Measurements from ENCODE around the gene MT1A.

Gene MT1A

GRCh38 chr16:56632156-56632847 is 6.2 kb upstream of the MT1A start, which contains the start of gene MT1M:
Gene MT1M (plus strand): TSS chr16:56632659. CDS start chr16:56632732, 73 bp downstream.
- DNase-seq: peak; percentile 24

GRCh38 chr16:56632848-56633365 is 5.6 kb upstream of the MT1A start:
- DNase-seq: no peak

GRCh38 chr16:56633535-56633934 is 4.9 kb upstream of the MT1A start:
- no peak for DNase-seq

GRCh38 chr16:56634715-56635440 is 3.6 kb upstream of the MT1A start:
- DNase-seq: no peak

GRCh38 chr16:56635441-56635967 is 3.0 kb upstream of the MT1A start:
- DNase-seq: no peak

GRCh38 chr16:56636616-56637413 is 1.7 kb upstream of the MT1A start:
- no peak for DNase-seq

- DNase-seq: no peak
Measured at GRCh38 chr16:56639045-56639444, 579 bp downstream of the MT1A start.

- DNase-seq: no peak
Measured at GRCh38 chr16:56640076-56640475, 1.6 kb downstream of the MT1A start.

GRCh38 chr16:56641166-56641565 is 2.7 kb downstream of the MT1A start:
- no peak for DNase-seq

GRCh38 chr16:56643080-56643778 is 4.8 kb downstream of the MT1A start:
- peak; percentile 27 for DNase-seq

- no peak for DNase-seq
Measured at GRCh38 chr16:56643833-56644232, 5.4 kb downstream of the MT1A start.

- DNase-seq: no peak
Measured at GRCh38 chr16:56645311-56645710, 6.8 kb downstream of the MT1A start.

GRCh38 chr16:56645838-56646237 is 7.4 kb downstream of the MT1A start:
- DNase-seq: no peak

GRCh38 chr16:56647641-56648431 is 9.4 kb downstream of the MT1A start:
- DNase-seq: no peak

- no peak for DNase-seq
Measured at GRCh38 chr16:56649271-56649670, 10.8 kb downstream of the MT1A start.

GRCh38 chr16:56649820-56650219 is 11.4 kb downstream of the MT1A start:
- DNase-seq: no peak

GRCh38 chr16:56651586-56651985 is 13.1 kb downstream of the MT1A start, which contains the start of gene MT1B:
Gene MT1B (plus strand): TSS chr16:56651886. CDS start chr16:56651954, 68 bp downstream.
- no peak for DNase-seq

GRCh38 chr16:56652600-56652999 is 14.1 kb downstream of the MT1A start:
- no peak for DNase-seq

GRCh38 chr16:56653218-56653617 is 14.8 kb downstream of the MT1A start:
- DNase-seq: no peak

- peak; percentile 55 for DNase-seq
Measured at GRCh38 chr16:56657555-56658326, 19.3 kb downstream of the MT1A start, which contains the start of gene MT1F. Gene MT1F (plus strand): TSS chr16:56657959. CDS start chr16:56658059, 100 bp downstream.
